Esophagus muscularis mucosa (tissue), 4 donors: ENCODE results near the gene NDUFA3.

Experiments
- EP300 ChIP-seq: sonication (generic); formaldehyde crosslinking; IDR thresholded peaks from one replicate; pipeline ENCODE4 v1.6.1; 2017; ENCODE audit warnings: antibody characterized with exemption
- POLR2A ChIP-seq: fragments of 450-650 bp; IDR thresholded peaks from one replicate; pipeline ENCODE4 v1.6.1; 2017; ENCODE audit warnings: antibody characterized with exemption, moderate library complexity, mild to moderate bottlenecking, low read depth
- POLR2AphosphoS5 ChIP-seq, 2 donors: sonication (generic); formaldehyde crosslinking; IDR thresholded peaks; one replicate each; pipeline ENCODE4 v1.6.1; 2017; ENCODE audit warnings: antibody characterized with exemption in 2 of 2
- TF ChIP-seq, protein P1 (sequence below), 3 experiments: fragments of 200-600 bp in 2 of 3; fragments of 450-650 bp in 1 of 3; sonication (generic) in 2 of 3; IDR thresholded peaks; one replicate each; pipeline ENCODE4 v1.5.1; 2017 to 2019; ENCODE audit warnings: antibody characterized with exemption in 3 of 3, mild to moderate bottlenecking in 2 of 3, moderate library complexity in 1 of 3

DNA sequence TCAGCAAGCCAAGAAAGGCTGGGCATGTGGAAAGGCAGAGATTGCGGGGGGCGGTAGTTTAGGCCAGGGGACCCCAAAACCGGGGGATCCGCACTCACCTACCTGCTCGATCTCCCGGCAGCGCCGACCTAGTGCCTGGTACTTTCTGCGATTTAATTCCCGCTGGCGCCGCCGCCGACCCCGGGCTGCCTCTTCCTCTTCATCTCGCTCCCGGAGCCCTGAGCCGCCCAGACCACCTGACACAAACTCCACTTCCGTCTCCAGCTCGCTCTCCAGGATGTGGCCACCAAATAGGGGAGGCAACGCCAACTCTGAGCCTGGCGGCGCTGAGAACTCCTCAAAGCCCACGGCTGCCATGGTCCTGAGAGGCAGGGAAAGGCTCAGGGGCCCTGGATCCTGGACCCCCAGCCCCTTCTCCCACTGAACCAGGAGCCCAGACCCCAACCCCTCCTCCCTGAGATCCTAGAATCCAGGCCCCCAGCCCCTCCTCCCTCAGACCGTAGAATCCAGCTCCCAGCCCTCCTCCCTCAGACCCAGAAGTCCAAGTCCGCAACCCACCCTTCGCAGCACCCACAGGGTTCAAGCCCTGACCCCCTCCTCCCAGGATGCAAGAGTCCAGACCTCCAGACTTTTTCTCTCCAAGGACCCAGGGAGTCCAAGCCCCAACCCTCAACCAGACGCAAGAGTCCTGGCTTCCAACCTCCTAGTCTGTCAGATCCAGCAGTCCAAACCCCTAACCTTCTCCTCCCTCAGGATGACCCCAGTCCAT is 11.9 kb downstream of the NDUFA3 start:
- TF ChIP-seq, protein P1, sequence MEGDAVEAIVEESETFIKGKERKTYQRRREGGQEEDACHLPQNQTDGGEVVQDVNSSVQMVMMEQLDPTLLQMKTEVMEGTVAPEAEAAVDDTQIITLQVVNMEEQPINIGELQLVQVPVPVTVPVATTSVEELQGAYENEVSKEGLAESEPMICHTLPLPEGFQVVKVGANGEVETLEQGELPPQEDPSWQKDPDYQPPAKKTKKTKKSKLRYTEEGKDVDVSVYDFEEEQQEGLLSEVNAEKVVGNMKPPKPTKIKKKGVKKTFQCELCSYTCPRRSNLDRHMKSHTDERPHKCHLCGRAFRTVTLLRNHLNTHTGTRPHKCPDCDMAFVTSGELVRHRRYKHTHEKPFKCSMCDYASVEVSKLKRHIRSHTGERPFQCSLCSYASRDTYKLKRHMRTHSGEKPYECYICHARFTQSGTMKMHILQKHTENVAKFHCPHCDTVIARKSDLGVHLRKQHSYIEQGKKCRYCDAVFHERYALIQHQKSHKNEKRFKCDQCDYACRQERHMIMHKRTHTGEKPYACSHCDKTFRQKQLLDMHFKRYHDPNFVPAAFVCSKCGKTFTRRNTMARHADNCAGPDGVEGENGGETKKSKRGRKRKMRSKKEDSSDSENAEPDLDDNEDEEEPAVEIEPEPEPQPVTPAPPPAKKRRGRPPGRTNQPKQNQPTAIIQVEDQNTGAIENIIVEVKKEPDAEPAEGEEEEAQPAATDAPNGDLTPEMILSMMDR (IDR thresholded peaks at IDR 0.05) = no peak
- TF ChIP-seq POLR2A (no peak), POLR2AphosphoS5 (IDR thresholded peaks at IDR 0.05) (no peak), EP300 (no peak)
